SH-SY5Y (cell line): ENCODE measurements around the gene PIK3CD.

Source experiments
- GATA2 ChIP-seq: IDR thresholded peaks from 2 replicates; pipeline ENCODE4 v1.6.1; 2011; ENCODE audit warnings: mild to moderate bottlenecking, low read depth, low read length
- GATA3 ChIP-seq: IDR thresholded peaks from 2 replicates; pipeline ENCODE4 v1.6.1; 2011; ENCODE audit warnings: low read depth, mild to moderate bottlenecking, low read length, moderate library complexity

DNA sequence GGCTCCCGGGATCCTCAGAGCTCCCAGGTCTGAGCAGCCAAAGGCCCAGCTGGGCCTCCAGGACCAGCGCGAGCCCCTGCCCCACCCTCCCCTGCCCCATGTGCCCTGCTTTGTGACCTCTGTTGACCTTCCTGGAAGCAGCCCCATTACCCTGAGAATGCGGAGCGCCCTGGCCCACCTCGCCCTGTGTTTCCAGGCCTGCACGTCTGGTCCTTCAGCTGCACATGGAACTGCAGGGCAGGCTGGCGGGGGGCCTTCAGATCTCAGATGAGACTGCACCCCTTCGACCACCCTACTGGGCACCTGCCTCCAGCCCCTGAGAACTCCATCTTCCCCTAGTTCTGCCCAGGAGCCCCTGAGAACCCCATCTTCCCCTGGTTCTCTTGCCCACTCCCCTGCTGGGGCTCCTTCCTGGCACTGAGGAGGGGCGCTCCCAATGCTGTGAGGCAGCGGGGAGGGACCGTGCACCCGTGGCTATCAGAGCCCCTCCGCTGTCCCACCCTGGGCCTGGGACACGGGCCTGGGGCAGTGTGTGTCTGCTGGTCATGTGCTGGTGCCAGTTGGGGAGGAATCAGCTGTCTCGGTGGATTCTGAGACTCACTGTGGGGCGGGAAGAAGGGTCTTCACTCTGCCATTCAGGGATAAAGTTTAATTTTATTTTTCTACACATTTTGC is 37.8 kb upstream of the PIK3CD start:
- TF ChIP-seq GATA3 (no peak), GATA2 (no peak)
